ENCODE measurements around the gene STX10.
"Not testable (repeated sequence)": the region's sequence is repeated elsewhere in the genome, so short reads cannot be mapped to it uniquely, and the experiment has no call there.

The STX10 gene

DNA sequence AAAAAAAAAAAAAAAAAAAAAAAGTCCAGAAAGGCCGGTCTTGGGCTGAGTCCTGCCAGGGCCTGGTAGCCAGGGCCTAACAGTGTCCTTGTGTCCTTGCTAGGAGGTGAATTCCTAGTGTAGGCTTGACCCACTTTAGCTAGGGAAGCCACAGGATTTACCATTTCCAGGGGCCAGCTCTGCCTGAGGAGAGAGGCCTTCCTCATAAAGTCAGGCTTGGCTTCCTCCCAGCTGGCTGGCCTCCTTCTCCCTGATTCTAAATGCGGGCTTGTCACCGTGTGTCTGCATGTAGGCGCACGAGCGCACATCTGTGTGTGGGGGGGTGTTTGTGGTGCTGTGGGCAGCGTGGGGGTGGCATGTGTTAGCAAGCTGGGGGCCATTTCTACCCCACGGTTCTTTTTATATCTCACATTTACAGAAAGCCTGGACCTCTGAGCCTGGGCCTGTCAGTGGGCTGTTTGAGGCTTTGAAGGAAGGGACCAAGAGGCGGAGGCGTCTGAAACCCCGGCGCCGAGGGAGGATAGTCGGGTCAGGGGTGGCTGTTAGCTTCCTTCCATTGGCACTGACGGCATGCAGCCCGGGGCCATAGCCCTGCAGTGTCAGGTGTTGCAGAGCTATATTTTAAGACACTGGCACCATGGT is 31.7 kb upstream of the STX10 start:
- no peak overlapping the region for H3K4me3 ChIP-seq (ENCODE audit: control insufficient read depth, low read depth, low read length)
- DNase-seq (ENCODE audit: low read depth) = no peak
- TF ChIP-seq, protein P1, sequence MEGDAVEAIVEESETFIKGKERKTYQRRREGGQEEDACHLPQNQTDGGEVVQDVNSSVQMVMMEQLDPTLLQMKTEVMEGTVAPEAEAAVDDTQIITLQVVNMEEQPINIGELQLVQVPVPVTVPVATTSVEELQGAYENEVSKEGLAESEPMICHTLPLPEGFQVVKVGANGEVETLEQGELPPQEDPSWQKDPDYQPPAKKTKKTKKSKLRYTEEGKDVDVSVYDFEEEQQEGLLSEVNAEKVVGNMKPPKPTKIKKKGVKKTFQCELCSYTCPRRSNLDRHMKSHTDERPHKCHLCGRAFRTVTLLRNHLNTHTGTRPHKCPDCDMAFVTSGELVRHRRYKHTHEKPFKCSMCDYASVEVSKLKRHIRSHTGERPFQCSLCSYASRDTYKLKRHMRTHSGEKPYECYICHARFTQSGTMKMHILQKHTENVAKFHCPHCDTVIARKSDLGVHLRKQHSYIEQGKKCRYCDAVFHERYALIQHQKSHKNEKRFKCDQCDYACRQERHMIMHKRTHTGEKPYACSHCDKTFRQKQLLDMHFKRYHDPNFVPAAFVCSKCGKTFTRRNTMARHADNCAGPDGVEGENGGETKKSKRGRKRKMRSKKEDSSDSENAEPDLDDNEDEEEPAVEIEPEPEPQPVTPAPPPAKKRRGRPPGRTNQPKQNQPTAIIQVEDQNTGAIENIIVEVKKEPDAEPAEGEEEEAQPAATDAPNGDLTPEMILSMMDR (IDR thresholded peaks at IDR 0.05; ENCODE audit: control insufficient read depth, insufficient read depth, low read depth, low read length, missing control alignments) = no peak

- not testable (repeated sequence) for DNase-seq (ENCODE audit: low read depth); H3K4me3 ChIP-seq (ENCODE audit: control insufficient read depth, low read depth, low read length)
Measured at GRCh38 chr19:13178291-13178690, 28.1 kb upstream of the STX10 start.

DNA sequence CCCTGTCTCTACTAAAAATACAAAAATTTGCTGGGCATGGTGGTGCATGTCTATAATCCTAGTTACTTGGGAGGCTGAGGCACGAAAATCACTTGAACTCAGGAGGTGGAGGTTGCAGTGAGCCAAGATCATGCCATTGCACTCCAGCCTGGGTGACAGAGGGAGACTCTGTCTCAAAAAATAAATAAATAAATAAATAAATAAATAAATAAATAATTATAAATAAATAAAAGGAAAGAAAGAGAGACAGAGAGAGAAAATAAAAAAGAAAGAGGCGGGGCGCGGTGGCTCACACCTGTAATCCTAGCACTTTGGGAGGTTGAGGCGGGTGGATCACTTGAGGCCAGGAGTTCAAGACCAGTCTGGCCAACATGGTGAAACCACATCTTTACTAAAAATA is 27.4 kb upstream of the STX10 start:
- not testable (repeated sequence) for DNase-seq (ENCODE audit: low read depth); H3K4me3 ChIP-seq (ENCODE audit: control insufficient read depth, low read depth, low read length)

- TF ChIP-seq, protein P1 (IDR thresholded peaks at IDR 0.05; ENCODE audit: control insufficient read depth, insufficient read depth, low read depth, low read length, missing control alignments) = no peak
- DNase-seq (ENCODE audit: low read depth) = no peak
- no peak overlapping the region for H3K4me3 ChIP-seq (ENCODE audit: control insufficient read depth, low read depth, low read length)
Measured at GRCh38 chr19:13176345-13176744, 26.2 kb upstream of the STX10 start.

GRCh38 chr19:13173139-13173737 is 23.1 kb upstream of the STX10 start:
- no peak overlapping the region for H3K4me3 ChIP-seq (ENCODE audit: control insufficient read depth, low read depth, low read length)
- TF ChIP-seq, protein P1 (IDR thresholded peaks at IDR 0.05; ENCODE audit: control insufficient read depth, insufficient read depth, low read depth, low read length, missing control alignments) = no peak
- no peak for DNase-seq (ENCODE audit: low read depth)

DNA sequence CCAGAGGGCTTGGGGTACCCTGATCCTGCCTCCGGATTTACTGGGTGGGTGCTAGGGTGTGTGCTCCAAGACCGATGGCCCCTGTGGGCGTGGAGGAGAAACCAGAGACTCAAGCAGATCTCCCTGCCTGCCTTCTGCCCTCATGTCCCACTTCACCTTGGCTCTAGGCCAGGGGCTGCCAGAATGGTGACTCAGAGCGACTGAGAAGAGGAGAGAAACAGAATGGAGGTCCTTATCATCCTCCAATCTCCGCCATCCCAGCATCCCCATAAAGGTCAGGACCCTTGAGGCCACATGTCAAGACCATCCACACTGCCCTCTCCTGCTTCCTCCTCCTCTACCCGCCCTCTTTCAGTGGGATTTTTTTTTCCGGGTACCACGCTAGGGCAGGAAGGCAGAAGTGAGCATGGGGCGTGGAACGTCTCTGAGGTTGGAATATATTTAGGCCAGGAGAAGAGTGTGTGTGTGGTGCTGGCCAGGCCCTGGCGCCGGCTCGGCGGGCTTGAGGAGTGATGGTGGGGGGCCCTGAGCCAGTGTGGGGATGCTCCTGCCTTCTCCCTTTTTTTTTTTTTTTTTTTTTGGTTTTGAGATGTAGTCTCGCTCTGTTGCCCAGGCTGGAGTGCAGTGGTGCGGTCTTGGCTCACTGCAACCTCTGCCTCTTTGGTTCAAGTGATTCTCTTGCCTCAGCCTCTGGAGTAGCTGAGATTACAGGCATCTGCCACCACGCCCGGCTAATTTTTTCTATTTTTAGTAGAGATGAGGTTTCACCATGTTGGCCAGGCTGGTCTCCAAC is 22.4 kb upstream of the STX10 start:
- DNase-seq (ENCODE audit: low read depth) = no peak
- TF ChIP-seq, protein P1 (IDR thresholded peaks at IDR 0.05; ENCODE audit: control insufficient read depth, insufficient read depth, low read depth, low read length, missing control alignments) = no peak
- no peak overlapping the region for H3K4me3 ChIP-seq (ENCODE audit: control insufficient read depth, low read depth, low read length)

GRCh38 chr19:13171146-13171545 is 21.0 kb upstream of the STX10 start:
- no peak overlapping the region for H3K4me3 ChIP-seq (ENCODE audit: control insufficient read depth, low read depth, low read length)
- TF ChIP-seq, protein P1 (IDR thresholded peaks at IDR 0.05; ENCODE audit: control insufficient read depth, insufficient read depth, low read depth, low read length, missing control alignments) = no peak
- DNase-seq (ENCODE audit: low read depth) = no peak

Measured in AG09309 (cell line).